Epithelial cell of esophagus (primary cell): ENCODE results near the gene FXYD5.
A peak's percentile ranks its signal among the peaks of the same experiment; 100 is the strongest.

Experiments used
- DNase-seq: peaks from one replicate; pipeline ENCODE4 v3.0.0; 2010; ENCODE audit warnings: low read depth
- H3K4me3 ChIP-seq: 2 replicates; pipeline ENCODE4 v1.5.1; 2011; ENCODE audit warnings: mild to moderate bottlenecking, low read length, control low read depth
- TF ChIP-seq, protein P1 (sequence below): IDR thresholded peaks from 2 replicates; pipeline ENCODE4 v1.5.1; 2011; ENCODE audit warnings: low read depth, mild to moderate bottlenecking, low read length, control low read depth, inconsistent platforms; ENCODE audit not compliant: insufficient read depth; ENCODE audit errors: missing control alignments

FXYD5 gene

DNA sequence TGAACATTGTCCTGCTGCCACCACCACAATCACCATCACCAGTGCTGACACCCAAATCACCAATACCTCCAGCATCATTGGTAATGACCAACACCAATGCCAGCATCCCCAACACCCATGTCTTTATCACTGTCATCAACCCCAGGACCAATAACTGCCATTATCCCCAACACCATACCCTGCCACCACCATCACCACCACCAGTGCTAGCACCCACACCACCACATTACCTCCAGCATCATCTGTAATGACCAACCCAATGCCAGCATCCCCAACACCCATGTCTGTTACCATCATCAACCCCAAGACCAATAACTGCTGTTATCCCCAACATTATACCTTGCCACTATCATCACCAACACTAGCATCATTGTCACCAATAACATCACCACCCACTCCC lies 22.3 kb upstream of the FXYD5 start:
- no peak for DNase-seq
- TF ChIP-seq, protein P1, sequence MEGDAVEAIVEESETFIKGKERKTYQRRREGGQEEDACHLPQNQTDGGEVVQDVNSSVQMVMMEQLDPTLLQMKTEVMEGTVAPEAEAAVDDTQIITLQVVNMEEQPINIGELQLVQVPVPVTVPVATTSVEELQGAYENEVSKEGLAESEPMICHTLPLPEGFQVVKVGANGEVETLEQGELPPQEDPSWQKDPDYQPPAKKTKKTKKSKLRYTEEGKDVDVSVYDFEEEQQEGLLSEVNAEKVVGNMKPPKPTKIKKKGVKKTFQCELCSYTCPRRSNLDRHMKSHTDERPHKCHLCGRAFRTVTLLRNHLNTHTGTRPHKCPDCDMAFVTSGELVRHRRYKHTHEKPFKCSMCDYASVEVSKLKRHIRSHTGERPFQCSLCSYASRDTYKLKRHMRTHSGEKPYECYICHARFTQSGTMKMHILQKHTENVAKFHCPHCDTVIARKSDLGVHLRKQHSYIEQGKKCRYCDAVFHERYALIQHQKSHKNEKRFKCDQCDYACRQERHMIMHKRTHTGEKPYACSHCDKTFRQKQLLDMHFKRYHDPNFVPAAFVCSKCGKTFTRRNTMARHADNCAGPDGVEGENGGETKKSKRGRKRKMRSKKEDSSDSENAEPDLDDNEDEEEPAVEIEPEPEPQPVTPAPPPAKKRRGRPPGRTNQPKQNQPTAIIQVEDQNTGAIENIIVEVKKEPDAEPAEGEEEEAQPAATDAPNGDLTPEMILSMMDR, result no peak
- no peak overlapping the region for H3K4me3 ChIP-seq

GRCh38 chr19:35133826-35134225 lies 20.7 kb upstream of the FXYD5 start:
- TF ChIP-seq, protein P1, result no peak
- H3K4me3 ChIP-seq, result no peak overlapping the region
- no peak for DNase-seq

DNA sequence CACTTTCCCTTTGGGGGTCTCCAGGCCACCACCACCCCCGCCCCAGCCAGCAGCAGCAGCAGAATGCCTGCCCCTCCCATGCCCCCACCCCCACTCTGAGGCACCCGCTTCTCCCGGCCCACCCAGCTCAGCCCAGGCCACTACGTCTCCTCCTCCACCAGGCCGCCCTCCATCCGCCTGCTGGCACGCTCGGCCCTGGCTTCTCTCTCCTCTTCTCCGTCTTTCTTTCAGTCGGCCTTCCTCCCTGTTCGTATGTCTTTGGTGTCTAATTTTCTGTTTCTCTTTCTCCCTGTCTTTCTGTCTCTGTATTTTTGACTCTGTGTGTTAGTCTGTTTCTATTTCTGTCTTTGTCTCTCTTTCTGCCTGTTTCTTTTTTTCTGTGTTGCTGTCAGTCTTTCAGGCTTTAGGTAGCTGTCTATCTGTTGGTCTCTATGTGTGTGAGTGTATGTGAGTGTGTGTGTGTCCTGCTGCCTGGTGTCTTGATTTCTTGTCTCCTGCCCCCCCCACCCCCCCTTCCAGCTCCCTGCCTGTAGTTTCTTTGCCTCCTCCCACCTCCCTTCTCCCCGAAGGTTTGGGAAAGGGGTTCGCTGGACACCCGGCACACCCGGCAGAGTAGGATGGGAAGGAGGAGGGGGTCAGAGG lies 19.8 kb upstream of the FXYD5 start, which contains the start of gene LGI4:
TSS of gene LGI4 (minus strand) at position 459 of the 642 bp plus-strand sequence. CDS start at position 80, 379 bp downstream.
- H3K4me3 ChIP-seq, result no peak within 1 kb of the TSS
- no peak for DNase-seq
- TF ChIP-seq, protein P1, result no peak

GRCh38 chr19:35135389-35135909 lies 19.1 kb upstream of the FXYD5 start:
- peak; percentile 64 for DNase-seq
- no peak overlapping the region for H3K4me3 ChIP-seq
- TF ChIP-seq, protein P1, result peak; percentile 80

DNA sequence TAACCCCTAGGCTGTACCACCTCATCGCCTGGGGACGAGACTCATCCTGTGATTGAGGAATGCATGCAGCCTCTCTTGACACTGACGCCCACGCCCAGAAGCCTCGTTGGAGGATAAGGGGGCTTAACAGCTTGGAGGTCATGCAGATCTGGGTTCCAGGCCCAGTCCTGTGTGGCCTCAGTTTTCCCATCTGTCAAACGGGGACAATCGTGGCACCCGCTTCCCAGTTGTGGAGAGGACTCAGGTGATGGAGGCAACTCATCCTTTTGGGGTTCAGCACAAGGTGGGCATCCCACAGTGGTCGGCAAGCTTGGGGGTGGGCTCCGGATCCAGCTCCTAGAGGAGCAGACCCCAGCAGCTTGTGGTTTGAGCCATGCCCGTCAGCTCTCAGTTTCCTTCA lies 18.3 kb upstream of the FXYD5 start:
- no peak for DNase-seq
- H3K4me3 ChIP-seq, result no peak overlapping the region
- TF ChIP-seq, protein P1, result no peak

- no peak overlapping the region for H3K4me3 ChIP-seq
- no peak for DNase-seq
- TF ChIP-seq, protein P1, result no peak
Measured at GRCh38 chr19:35136977-35137702, 17.4 kb upstream of the FXYD5 start.
